CD4-positive, CD25-positive, alpha-beta regulatory T cell (primary cell): ENCODE measurements around the gene PROSER3. TPM values are rescaled to one million over a fixed set of nuclear protein-coding genes. Genes with fewer than 3 reads are reported as not detected.
A peak's percentile ranks its signal among the peaks of the same experiment; 100 is the strongest.

Experiments
- ATAC-seq, 2 donors: fragments of 150-1000 bp; cut with Tn5 transposase; one replicate each; pipeline ENCODE4 v1.10.0; 2021; ENCODE audit warnings: low read depth in 2 of 2, moderate number of reproducible peaks in 2 of 2, moderate library complexity in 1 of 2
- DNase-seq, 3 donors: peaks; one replicate each; pipeline versions ENCODE4 v3.0.0 to v3.0.0-alpha.2; 2012 to 2022; ENCODE audit warnings: mixed read lengths in 1 of 3
- H3K27ac ChIP-seq: one replicate; pipeline ENCODE4 v1.7.0; 2013; ENCODE audit warnings: mild to moderate bottlenecking, low read length; ENCODE audit not compliant: insufficient read depth, poor library complexity, severe bottlenecking
- H3K27me3 ChIP-seq: one replicate; pipeline ENCODE4 v1.7.0; 2013; ENCODE audit warnings: low read length; ENCODE audit not compliant: control insufficient read depth, insufficient read depth
- H3K36me3 ChIP-seq: one replicate; pipeline ENCODE4 v1.7.0; 2013; ENCODE audit warnings: mild to moderate bottlenecking, low read length, moderate library complexity; ENCODE audit not compliant: control insufficient read depth, insufficient read depth
- H3K4me1 ChIP-seq: 2 replicates; pipeline ENCODE4 v1.7.0; 2013; ENCODE audit warnings: mild to moderate bottlenecking, low read length; ENCODE audit not compliant: insufficient read depth, control insufficient read depth, poor library complexity, severe bottlenecking
- H3K4me3 ChIP-seq: one replicate; pipeline ENCODE4 v1.7.0; 2013; ENCODE audit warnings: low read depth, mild to moderate bottlenecking, low read length, moderate library complexity
- H3K9me3 ChIP-seq, 2 experiments: 1 replicate in 1 of 2; 2 replicates in 1 of 2; pipeline ENCODE4 v1.7.0; 2013; ENCODE audit warnings: low read length in 2 of 2, mild to moderate bottlenecking in 1 of 2, moderate library complexity in 1 of 2; ENCODE audit not compliant: control insufficient read depth in 2 of 2
- H3K27ac Mint-ChIP-seq, 3 donors: one replicate each; pipeline ENCODE4 v1.8.0; 2020 to 2022; ENCODE audit warnings: mild to moderate bottlenecking in 3 of 3, mixed read lengths in 3 of 3, moderate library complexity in 2 of 3
- H3K27me3 Mint-ChIP-seq: one replicate; pipeline ENCODE4 v1.8.0; 2022; ENCODE audit warnings: mild to moderate bottlenecking, mixed read lengths
- H3K36me3 Mint-ChIP-seq: one replicate; pipeline ENCODE4 v1.8.0; 2020; ENCODE audit warnings: mixed read lengths
- H3K4me1 Mint-ChIP-seq, 4 donors: one replicate each; pipeline ENCODE4 v1.8.0; 2020 to 2022; ENCODE audit warnings: mixed read lengths in 4 of 4, mild to moderate bottlenecking in 1 of 4
- H3K4me3 Mint-ChIP-seq, 4 donors: one replicate each; pipeline ENCODE4 v1.8.0; 2020 to 2022; ENCODE audit warnings: mild to moderate bottlenecking in 4 of 4, mixed read lengths in 4 of 4, moderate library complexity in 3 of 4
- H3K9me3 Mint-ChIP-seq, 7 donors: one replicate each; pipeline ENCODE4 v1.8.0; 2020 to 2022; ENCODE audit warnings: mixed read lengths in 7 of 7, mild to moderate bottlenecking in 3 of 7, moderate library complexity in 2 of 7
- polyA plus RNA-seq, 4 donors: library from polyadenylated mRNA; unstranded; fragments of 300-500 nt; fragmentation: Illumina TruSeq; gene quantifications; one replicate each; pipeline ENCODE4 v1.2.3, GENCODE V29; 2021
- total RNA-seq: library from RNA; stranded (reverse); gene quantifications from one replicate; pipeline ENCODE4 v1.2.3, GENCODE V29; 2022

Gene PROSER3
- total and polyA plus RNA-seq, 5 donors from 2014 or later, result 4.3 to 39.5 (median 5.0) TPM

- Mint-ChIP-seq H3K27ac (peak overlapping the region in 1 of 3 donors; percentile 73), H3K9me3 (no peaks in the 10 kb centered on the region), H3K4me3 (peak overlapping the region; percentile 86 to 94 (median 90)), H3K36me3 (peaks cover 4% of the 10 kb centered on the region), H3K27me3 (no peaks in the 10 kb centered on the region), H3K4me1 (peaks cover 4 to 28% (median 9%) of the 10 kb centered on the region in 4 donors)
- no peaks in the 10 kb centered on the region for H3K9me3 ChIP-seq
- ATAC-seq (no peak), DNase-seq (no peak)
- peak overlapping the region; percentile 69 for H3K4me3 ChIP-seq
- peaks cover 17% of the 10 kb centered on the region for H3K4me1 ChIP-seq
- no peaks in the 10 kb centered on the region for H3K27me3 ChIP-seq
- H3K27ac ChIP-seq, result no peak overlapping the region
- H3K36me3 ChIP-seq, result no peaks in the 10 kb centered on the region
These were observed 16.5 kb downstream of the PROSER3 start for GRCh38 chr19:35774274-35775045.

GRCh38 chr19:35775046-35775297, 17.0 kb downstream of the PROSER3 start:
- Histone ChIP-seq H3K9me3 (no peaks in the 10 kb centered on the region), H3K27ac (no peak overlapping the region), H3K4me3 (peak overlapping the region; percentile 69), H3K27me3 (no peaks in the 10 kb centered on the region), H3K4me1 (peaks cover 17% of the 10 kb centered on the region), H3K36me3 (no peaks in the 10 kb centered on the region)
- peaks cover 4 to 28% (median 9%) of the 10 kb centered on the region in 4 donors for H3K4me1 Mint-ChIP-seq
- no peaks in the 10 kb centered on the region for H3K9me3 Mint-ChIP-seq
- no peak for ATAC-seq
- DNase-seq, result no peak
- H3K36me3 Mint-ChIP-seq, result peaks cover 4% of the 10 kb centered on the region
- peak overlapping the region in 2 of 3 donors; percentile 73 to 87 for H3K27ac Mint-ChIP-seq
- peak overlapping the region; percentile 86 to 94 (median 90) for H3K4me3 Mint-ChIP-seq
- no peaks in the 10 kb centered on the region for H3K27me3 Mint-ChIP-seq

DNA sequence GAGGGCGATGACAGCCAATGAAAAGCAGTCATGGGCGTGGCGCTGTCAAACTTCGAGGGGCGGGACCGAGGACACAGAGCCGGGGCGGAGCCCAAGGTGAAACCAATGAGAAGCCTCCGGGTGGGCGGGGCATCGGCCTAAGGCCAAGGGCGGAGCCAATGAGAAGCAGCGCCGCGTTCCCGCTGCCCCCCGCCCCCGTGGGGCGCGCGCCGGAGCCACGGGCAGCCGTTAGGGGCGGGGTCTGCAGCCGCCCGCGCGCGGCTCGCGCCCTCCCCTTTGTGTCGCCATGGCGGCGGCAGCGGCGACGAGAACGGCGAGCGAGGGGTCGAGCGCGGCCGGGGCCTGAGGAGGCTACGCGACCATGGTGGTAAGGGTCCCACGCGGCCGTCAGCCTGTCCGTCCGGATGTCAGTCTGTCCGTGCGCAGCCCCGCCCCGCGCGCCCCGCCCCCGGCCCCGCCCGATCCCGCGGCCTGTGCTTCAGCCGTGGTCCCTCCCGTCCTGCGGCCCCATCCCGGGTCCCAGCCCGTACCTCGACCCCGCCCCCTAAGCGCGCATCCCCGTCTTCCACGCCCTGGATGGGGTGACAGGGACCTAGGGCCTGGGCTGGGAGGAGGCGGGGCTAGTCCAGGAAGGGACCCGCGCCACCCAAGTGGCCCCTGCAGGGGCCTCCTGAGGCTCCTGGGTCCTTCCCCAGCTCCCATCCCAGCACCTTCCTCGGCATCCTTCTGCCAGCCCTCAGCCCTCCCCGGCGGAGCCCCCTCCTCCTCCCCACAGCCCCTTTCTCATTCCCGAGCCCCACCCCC, 17.5 kb downstream of the PROSER3 start, which contains the start of gene ARHGAP33:
Gene ARHGAP33, plus strand, starts transcription at position 267 of the 804 bp plus-strand sequence. Its CDS starts 95 bp downstream, at position 362.
- Histone ChIP-seq H3K27me3 (no peaks in the 10 kb centered on the region), H3K4me3 (peak within 1 kb of the TSS; percentile 69), H3K36me3 (no peaks in the 10 kb centered on the region), H3K4me1 (peaks cover 17% of the 10 kb centered on the region), H3K27ac (peak within 1 kb of the TSS; percentile 9), H3K9me3 (no peaks in the 10 kb centered on the region)
- H3K4me1 Mint-ChIP-seq, result peaks cover 4 to 28% (median 9%) of the 10 kb centered on the region in 4 donors
- peak within 1 kb of the TSS; percentile 60 to 87 (median 73) for H3K27ac Mint-ChIP-seq
- DNase-seq (peak; percentile 98), ATAC-seq (peak; percentile 97)
- peak within 1 kb of the TSS; percentile 86 to 94 (median 90) for H3K4me3 Mint-ChIP-seq
- no peaks in the 10 kb centered on the region for H3K9me3 Mint-ChIP-seq
- no peaks in the 10 kb centered on the region for H3K27me3 Mint-ChIP-seq
- H3K36me3 Mint-ChIP-seq, result peaks cover 4% of the 10 kb centered on the region

GRCh38 chr19:35776102-35776788, 18.3 kb downstream of the PROSER3 start:
- peak overlapping the region; percentile 75 to 80 (median 80) for H3K4me3 Mint-ChIP-seq
- H3K27ac Mint-ChIP-seq, result peak overlapping the region in 2 of 3 donors; percentile 18 to 60
- no peaks in the 10 kb centered on the region for H3K9me3 Mint-ChIP-seq

DNA sequence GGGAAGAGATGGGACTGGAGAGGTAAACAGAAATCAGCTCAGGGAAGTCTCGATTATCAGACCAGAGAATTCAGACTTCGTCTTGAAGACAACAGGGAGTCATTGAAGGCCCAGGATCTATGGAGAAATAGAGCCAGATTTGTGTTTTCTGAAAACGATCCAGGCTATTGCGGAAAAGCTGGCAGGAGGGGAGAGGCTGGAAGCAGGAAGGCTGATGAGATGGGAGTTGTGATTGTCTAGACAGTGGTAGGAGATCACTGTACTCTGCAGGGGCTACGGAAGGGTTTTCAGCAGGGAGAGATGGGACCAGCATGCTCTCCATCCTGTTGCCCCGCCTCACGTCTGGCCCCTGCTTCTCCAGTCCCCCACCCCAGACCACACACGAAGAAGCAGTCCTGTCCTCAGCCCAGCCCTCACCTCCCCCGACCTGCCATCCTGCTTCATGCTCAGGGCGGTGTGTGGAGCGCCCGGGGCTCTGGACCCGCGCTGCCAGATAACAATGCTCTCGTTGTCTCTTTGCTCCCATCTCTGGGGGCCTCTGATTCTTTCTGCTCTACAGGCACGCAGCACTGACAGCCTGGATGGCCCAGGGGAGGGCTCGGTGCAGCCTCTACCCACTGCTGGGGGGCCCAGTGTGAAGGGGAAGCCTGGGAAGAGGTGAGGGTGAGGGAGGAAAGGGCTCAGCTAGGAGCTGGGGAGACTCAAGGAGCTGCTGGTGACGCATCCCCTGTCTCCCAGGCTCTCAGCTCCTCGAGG, 19.3 kb downstream of the PROSER3 start:
- no peak for ATAC-seq
- no peaks in the 10 kb centered on the region for H3K9me3 Mint-ChIP-seq
- H3K4me3 Mint-ChIP-seq, result peak overlapping the region; percentile 69 to 79 (median 76)

More at GRCh38 chr19:35776102-35776788, 18.3 kb downstream of the PROSER3 start:
- H3K27me3 Mint-ChIP-seq, result no peaks in the 10 kb centered on the region
- H3K4me1 Mint-ChIP-seq, result peaks cover 4 to 28% (median 9%) of the 10 kb centered on the region in 4 donors
- H3K27me3 ChIP-seq, result no peaks in the 10 kb centered on the region
- no peaks in the 10 kb centered on the region for H3K9me3 ChIP-seq
- DNase-seq (no peak), ATAC-seq (no peak)
- H3K36me3 Mint-ChIP-seq, result peaks cover 6% of the 10 kb centered on the region
- no peaks in the 10 kb centered on the region for H3K36me3 ChIP-seq
- H3K4me1 ChIP-seq, result peaks cover 17% of the 10 kb centered on the region
- peak overlapping the region; percentile 7 for H3K4me3 ChIP-seq
- H3K27ac ChIP-seq, result peak overlapping the region; percentile 9

DNA sequence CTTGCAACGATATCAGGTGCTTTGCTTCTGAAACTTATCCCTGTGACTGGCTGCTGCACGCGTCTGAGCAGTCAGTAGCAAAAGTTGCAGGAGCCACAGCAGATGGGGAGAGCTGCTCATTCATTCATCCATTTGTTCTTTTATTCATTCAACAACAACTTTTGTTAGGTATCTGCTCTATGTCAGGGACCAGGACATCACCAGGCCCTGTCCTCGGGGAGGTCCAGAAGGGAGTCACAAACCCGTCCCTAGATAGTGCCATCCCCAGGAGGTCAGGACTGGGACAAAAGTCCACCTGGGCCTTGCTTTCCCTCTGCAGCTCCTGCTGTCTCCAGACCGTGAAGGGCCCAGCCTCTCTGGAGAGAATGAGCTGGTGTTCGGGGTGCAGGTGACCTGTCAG, 20.0 kb downstream of the PROSER3 start:
- H3K4me3 Mint-ChIP-seq, result peak overlapping the region in 3 of 4 donors; percentile 68 to 79 (median 69)
- peaks cover 1% of the 10 kb centered on the region for H3K36me3 ChIP-seq
- peaks cover 13% of the 10 kb centered on the region for H3K36me3 Mint-ChIP-seq
- H3K9me3 ChIP-seq, result no peaks in the 10 kb centered on the region
- H3K4me1 Mint-ChIP-seq, result peaks cover 3 to 28% (median 9%) of the 10 kb centered on the region in 4 donors
- ATAC-seq (no peak), DNase-seq (no peak)
- H3K27ac Mint-ChIP-seq, result peak overlapping the region in 1 of 3 donors; percentile 73
- H3K4me1 ChIP-seq, result peaks cover 17% of the 10 kb centered on the region
- H3K9me3 Mint-ChIP-seq, result no peaks in the 10 kb centered on the region
- H3K27me3 ChIP-seq, result no peaks in the 10 kb centered on the region
- no peaks in the 10 kb centered on the region for H3K27me3 Mint-ChIP-seq
- no peak overlapping the region for H3K4me3 ChIP-seq
- H3K27ac ChIP-seq, result no peak overlapping the region

More for the DNA sequence above, 19.3 kb downstream of the PROSER3 start:
- H3K36me3 ChIP-seq, result no peaks in the 10 kb centered on the region
- no peak for DNase-seq
- no peak overlapping the region for H3K27ac ChIP-seq
- Mint-ChIP-seq H3K36me3 (peaks cover 10% of the 10 kb centered on the region), H3K4me1 (peaks cover 4 to 28% (median 9%) of the 10 kb centered on the region in 4 donors), H3K27me3 (no peaks in the 10 kb centered on the region), H3K27ac (peak overlapping the region in 2 of 3 donors; percentile 18 to 73)
- H3K4me3 ChIP-seq, result no peak overlapping the region
- H3K9me3 ChIP-seq, result no peaks in the 10 kb centered on the region
- no peaks in the 10 kb centered on the region for H3K27me3 ChIP-seq
- H3K4me1 ChIP-seq, result peaks cover 17% of the 10 kb centered on the region

DNA sequence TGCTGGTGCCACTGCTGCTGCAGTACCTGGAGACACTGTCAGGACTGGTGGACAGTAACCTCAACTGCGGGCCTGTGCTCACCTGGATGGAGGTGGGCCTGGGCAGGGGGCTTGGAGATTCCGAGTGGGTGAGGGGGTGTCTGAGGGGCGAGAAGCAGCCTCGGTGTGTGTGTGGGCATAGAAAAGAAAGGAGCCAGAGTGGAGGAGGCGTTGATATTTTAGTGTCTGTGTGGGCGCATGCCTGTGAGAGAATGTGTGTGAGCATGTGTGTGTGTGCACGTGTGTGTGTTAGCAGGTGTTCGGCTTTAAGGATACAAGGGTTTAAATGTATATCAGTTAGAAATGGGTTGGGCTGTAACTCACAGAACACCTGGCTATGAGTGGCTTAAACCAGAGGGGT, 21.1 kb downstream of the PROSER3 start:
- Histone ChIP-seq H3K4me3 (no peak overlapping the region), H3K27ac (no peak overlapping the region), H3K4me1 (peaks cover 17% of the 10 kb centered on the region), H3K9me3 (no peaks in the 10 kb centered on the region), H3K27me3 (no peaks in the 10 kb centered on the region), H3K36me3 (peaks cover 3% of the 10 kb centered on the region)
- H3K36me3 Mint-ChIP-seq, result peaks cover 19% of the 10 kb centered on the region
- ATAC-seq (no peak), DNase-seq (no peak)
- no peak overlapping the region for H3K27ac Mint-ChIP-seq
- H3K4me1 Mint-ChIP-seq, result peaks cover 0 to 31% (median 9%) of the 10 kb centered on the region in 4 donors
- no peaks in the 10 kb centered on the region for H3K27me3 Mint-ChIP-seq
- H3K4me3 Mint-ChIP-seq, result peak overlapping the region in 1 of 4 donors; percentile 63
- H3K9me3 Mint-ChIP-seq, result no peaks in the 10 kb centered on the region
